NCI-H524 (cell line): ENCODE data around the gene TBCK.
A peak's percentile ranks its signal among the peaks of the same experiment; 100 is the strongest.
"Not testable (repeated sequence)": the region's sequence is repeated elsewhere in the genome, so short reads cannot be mapped to it uniquely, and the experiment has no call there.

Experiments used
- DNase-seq, 2 experiments: peaks; one replicate each; lab custom pipeline; 2025; lab: John Stamatoyannopoulos, UW

The TBCK gene

GRCh38 chr4:106213291-106213690 is 102.7 kb downstream of the TBCK start:
- DNase-seq, result not testable (repeated sequence)

DNA sequence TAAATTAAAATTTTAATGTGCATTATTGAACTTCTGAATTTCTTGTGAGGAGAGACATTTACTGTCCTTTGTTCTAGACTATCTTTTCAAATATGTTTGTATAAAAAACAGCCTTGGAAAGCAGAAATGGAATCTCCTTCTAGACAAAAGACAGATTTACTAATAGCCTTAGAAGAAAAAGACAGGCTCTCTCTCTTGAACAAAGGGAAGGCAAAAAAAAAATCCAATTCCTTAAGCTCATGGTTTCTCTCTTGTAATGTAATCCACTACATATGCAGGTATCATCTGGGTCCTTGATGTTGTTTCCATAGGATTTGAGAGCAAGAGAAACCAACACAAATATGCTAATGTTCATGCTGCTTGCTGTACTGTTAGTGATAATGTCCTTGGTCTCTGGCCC is 106.0 kb downstream of the TBCK start:
- DNase-seq, result no peak

- DNase-seq, result no peak
Measured at GRCh38 chr4:106208481-106209460, 107.2 kb downstream of the TBCK start.

GRCh38 chr4:106201373-106201772 is 114.6 kb downstream of the TBCK start:
- DNase-seq, result peak in 1 of 2 experiments; percentile 28

DNA sequence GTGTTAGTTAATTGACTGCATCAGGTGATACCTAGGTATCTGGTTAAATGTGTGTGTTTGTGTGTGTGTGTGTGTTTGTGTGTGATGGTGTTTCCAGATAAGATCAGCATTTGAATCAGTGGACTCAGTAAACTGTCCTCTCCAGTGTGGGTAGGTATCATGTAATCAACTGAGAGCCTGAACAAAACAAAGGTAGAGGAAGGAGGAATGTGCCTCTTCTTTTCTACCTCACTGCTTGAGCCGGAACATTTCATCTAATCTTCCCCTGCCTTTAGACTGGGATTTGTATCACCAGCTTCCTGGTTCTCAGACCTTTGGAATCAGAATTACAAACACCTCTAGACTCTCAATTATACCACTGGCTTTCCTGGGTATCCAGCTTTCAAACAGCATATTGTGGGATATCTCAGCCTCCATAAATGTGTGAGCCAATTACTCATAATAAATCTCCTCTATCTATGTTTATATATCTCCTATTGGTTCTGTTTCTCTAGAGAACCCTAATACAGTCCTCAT is 120.5 kb downstream of the TBCK start:
- DNase-seq, result no peak

- no peak for DNase-seq
Measured at GRCh38 chr4:106194801-106195200, 121.2 kb downstream of the TBCK start.

GRCh38 chr4:106192131-106192530 is 123.9 kb downstream of the TBCK start:
- DNase-seq, result no peak

DNA sequence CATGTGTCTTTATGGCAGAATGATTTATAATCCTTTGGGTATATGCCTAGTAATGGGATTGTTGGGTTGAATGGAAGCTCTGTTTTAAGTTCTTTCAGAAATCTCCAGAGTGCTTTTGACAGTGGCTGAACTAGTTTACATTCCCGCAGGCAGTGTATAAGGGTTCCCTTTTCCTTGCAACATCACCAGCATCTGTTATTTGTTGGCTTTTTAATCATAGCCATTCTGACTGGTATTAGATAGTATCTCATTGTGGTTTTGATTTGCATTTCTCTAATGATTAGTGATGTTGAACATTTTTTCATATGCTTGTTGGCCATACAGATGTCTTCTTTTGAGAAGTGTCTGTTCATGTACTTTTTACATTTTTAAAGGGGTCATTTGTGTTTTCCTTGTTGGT is 129.8 kb downstream of the TBCK start:
- no peak for DNase-seq

DNA sequence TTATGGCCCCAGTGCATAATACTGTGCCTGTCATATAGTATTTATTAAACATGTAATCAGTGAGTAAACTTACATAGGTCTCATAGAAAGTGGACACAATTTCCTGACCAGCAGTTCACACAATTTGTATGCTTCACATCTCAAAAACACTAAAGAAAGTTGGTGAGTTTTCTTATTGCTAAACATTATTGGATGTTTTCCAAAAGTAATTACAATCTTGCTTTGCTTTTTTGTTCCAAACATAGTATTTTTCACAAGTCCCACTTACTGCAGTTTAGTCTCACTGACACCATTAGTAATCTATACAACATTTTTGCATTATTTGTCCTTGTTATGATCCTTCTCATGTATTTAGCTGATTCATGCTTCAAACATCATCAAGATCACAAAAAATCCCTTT is 132.5 kb downstream of the TBCK start:
- no peak for DNase-seq

- no peak for DNase-seq
Measured at GRCh38 chr4:106172861-106173260, 143.1 kb downstream of the TBCK start.

DNA sequence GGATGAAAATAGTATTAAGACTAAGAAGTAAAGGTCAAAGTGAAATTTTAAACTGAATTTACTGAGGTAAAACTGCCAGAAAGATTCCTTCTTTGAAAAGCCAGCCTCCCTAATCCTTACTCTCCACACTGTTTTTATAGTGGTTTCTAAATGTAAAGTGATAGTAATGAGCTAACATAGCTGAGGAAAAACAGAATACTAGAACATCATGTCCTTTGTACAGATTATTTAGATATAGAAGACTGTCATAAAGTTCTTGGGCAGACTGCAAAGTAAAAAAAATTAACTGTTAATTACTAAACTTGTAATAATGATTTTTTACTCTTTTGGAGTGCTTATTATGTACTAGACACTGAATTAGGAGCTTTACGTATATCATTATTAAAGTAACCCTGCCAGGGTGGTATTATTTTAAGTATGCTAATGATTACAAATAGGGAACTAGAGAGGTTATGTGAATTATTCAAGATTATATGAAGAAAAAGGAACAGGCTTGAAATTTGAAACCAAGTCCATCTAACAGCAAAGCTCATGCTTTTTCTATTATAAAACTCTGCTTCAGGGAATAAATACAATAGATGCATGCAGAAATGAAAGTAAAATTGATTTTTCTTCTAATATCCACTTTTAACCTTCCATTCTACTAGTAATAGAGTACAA is 150.5 kb downstream of the TBCK start:
- no peak for DNase-seq

DNA sequence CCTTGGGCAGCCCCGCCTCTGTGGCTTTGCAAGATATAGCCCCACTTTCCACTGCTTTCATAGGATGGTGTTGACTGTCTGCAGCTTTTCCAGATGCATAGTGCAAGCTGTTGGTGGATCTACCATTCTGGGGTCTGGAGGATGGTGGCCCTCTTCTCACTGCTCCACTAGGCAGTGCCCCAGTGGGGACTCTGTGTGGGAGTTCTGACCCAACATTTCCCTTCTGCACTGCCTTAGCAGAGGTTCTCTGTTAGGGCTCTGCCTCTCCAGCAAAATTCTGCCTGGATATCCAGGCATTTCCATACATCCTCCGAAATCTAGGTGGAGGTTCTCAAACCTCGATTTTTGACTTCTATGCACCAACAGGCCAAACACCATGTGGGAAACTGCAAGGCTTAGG is 153.7 kb downstream of the TBCK start:
- no peak for DNase-seq

- no peak for DNase-seq
Measured at GRCh38 chr4:106160560-106160959, 155.4 kb downstream of the TBCK start.

- no peak for DNase-seq
Measured at GRCh38 chr4:106149911-106150310, 166.1 kb downstream of the TBCK start.

GRCh38 chr4:106149026-106149425 is 167.0 kb downstream of the TBCK start:
- no peak for DNase-seq

- DNase-seq, result no peak
Measured at GRCh38 chr4:106142616-106143127, 173.3 kb downstream of the TBCK start.

GRCh38 chr4:106140601-106141000 is 175.4 kb downstream of the TBCK start:
- no peak for DNase-seq

- DNase-seq, result peak in 1 of 2 experiments; percentile 15
Measured at GRCh38 chr4:106136777-106137331, 179.2 kb downstream of the TBCK start.

- no peak for DNase-seq
Measured at GRCh38 chr4:106132045-106132444, 184.0 kb downstream of the TBCK start.

DNA sequence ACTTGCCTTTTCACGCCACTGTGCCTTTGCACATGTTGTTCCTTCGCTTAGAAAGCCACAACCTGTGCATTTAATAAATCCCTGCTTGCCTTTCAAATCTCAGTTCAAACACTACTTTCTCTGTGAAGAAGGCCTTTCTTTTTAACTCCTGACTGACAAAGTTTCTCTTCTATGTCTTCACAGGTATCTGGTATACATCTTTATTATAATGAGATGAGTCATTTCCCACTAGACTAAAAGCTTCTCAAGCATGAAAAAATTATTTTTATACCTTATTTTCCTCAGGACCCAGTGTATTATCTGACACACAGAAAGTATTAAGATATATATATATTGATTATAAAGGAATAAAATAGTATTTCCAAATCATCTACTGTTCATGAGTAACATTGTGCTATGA is 189.9 kb downstream of the TBCK start:
- no peak for DNase-seq

- not testable (repeated sequence) for DNase-seq
Measured at GRCh38 chr4:106119949-106120555, 196.0 kb downstream of the TBCK start.

DNA sequence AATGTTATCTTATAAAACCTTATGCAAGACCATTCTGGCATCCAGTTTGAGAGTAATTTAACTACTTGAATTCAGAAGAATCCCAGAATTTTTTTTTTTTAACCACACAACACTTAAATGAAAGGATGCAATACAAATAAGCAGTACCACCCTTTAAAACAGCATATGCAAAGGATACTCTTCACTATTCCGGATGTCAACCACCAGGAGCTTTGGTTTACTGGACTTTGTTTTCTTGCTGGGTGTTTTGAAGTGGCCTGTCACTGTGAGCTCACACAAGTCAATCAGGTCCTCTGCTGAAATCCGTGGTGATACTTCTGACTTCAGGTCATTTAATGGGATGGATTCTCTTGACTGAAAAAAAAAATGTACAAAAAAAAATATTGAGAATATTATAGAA is 200.0 kb downstream of the TBCK start:
- no peak for DNase-seq
